B cell (primary cell): ENCODE data around the gene ADARB2.

Experiments
- EZH2 ChIP-seq: IDR thresholded peaks from 2 replicates; pipeline ENCODE4 v1.6.1; 2012; ENCODE audit warnings: borderline replicate concordance, low read depth, mild to moderate bottlenecking, moderate library complexity, low read length; ENCODE audit not compliant: insufficient read depth, poor library complexity, severe bottlenecking
- TF ChIP-seq, protein P1 (sequence below): fragments of 200-600 bp; IDR thresholded peaks from one replicate; pipeline ENCODE4 v1.8.0; 2022; ENCODE audit warnings: antibody characterized with exemption, mild to moderate bottlenecking

DNA sequence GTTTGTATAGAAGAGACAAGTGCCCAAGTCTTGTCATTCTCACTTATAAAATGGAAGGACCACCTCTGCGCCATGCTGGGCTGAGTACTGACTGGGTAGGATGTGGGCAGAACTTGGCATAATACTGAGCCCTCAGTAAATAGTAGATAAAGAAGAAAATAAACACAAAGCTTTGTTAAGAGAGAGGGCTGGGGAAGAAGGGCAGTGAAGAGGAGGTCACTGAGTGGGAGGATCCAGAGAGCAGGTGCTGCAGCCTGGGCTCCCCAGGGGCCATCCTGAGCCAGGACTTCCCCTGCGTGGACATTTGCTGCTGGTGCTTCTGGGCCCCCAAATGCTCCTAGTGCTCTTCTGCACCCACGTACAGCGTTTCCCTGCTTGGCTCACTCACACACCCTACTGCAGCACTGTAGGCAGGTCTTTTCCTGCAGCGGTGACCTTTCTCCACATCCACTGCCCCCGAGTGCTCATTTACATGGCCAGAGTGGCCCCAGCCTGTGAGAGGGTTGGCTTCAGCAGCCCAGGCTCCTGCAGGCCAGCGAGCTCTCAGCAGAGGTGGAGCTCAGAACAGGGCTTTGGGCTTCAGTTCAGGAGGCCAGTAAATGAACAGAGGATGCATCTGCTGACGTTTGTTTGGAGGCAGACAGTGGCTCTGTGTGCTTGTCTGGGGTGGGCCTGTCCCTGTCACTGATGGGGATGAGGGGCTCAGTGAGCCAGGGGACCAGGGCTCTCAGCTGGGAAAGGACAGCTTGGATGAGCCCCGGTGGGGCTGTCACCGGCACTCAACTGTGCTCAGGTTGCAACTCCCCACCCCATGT lies 164.6 kb downstream of the ADARB2 start:
- TF ChIP-seq, protein P1, sequence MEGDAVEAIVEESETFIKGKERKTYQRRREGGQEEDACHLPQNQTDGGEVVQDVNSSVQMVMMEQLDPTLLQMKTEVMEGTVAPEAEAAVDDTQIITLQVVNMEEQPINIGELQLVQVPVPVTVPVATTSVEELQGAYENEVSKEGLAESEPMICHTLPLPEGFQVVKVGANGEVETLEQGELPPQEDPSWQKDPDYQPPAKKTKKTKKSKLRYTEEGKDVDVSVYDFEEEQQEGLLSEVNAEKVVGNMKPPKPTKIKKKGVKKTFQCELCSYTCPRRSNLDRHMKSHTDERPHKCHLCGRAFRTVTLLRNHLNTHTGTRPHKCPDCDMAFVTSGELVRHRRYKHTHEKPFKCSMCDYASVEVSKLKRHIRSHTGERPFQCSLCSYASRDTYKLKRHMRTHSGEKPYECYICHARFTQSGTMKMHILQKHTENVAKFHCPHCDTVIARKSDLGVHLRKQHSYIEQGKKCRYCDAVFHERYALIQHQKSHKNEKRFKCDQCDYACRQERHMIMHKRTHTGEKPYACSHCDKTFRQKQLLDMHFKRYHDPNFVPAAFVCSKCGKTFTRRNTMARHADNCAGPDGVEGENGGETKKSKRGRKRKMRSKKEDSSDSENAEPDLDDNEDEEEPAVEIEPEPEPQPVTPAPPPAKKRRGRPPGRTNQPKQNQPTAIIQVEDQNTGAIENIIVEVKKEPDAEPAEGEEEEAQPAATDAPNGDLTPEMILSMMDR: no peak
- no peak for TF ChIP-seq EZH2
